GM23338 (cell line): ENCODE measurements around the gene PITPNC1. TPM values are rescaled to one million over a fixed set of nuclear protein-coding genes. Genes with fewer than 3 reads are reported as not detected.
A peak's percentile ranks its signal among the peaks of the same experiment; 100 is the strongest.

ENCODE experiments used
- ATAC-seq: fragments of 200-7000 bp; cut with Tn5 transposase; 3 replicates; pipeline ENCODE4 v1.9.1; 2020
- DNase-seq: peaks from one replicate; pipeline ENCODE4 v3.0.0-alpha.2; 2015; ENCODE audit warnings: low spot score
- H2AFZ ChIP-seq: fragments of 200-600 bp; sonication (generic); 2 replicates; pipeline ENCODE4 v1.8.0; 2016; ENCODE audit warnings: antibody characterized with exemption, mild to moderate bottlenecking, moderate library complexity
- H3F3A ChIP-seq: fragments of 200-600 bp; sonication (generic); replicated peaks from 2 replicates; pipeline ENCODE4 v1.8.0; 2017; ENCODE audit warnings: antibody characterized with exemption, mixed run types, low read depth
- H3K27ac ChIP-seq: fragments of 200-600 bp; sonication (generic); 2 replicates; pipeline ENCODE4 v1.6.1; 2016; ENCODE audit warnings: low read depth
- H3K27me3 ChIP-seq: fragments of 200-600 bp; sonication (generic); 2 replicates; pipeline ENCODE4 v1.8.0; 2016; ENCODE audit warnings: mild to moderate bottlenecking, mixed run types, moderate library complexity; ENCODE audit not compliant: insufficient read depth
- H3K36me3 ChIP-seq: fragments of 200-600 bp; sonication (generic); 2 replicates; pipeline ENCODE4 v1.8.0; 2016; ENCODE audit warnings: mild to moderate bottlenecking; ENCODE audit not compliant: insufficient read depth
- H3K4me1 ChIP-seq: fragments of 200-600 bp; sonication (generic); 2 replicates; pipeline ENCODE4 v1.8.0; 2016; ENCODE audit warnings: mild to moderate bottlenecking, moderate library complexity; ENCODE audit not compliant: insufficient read depth
- H3K4me2 ChIP-seq: fragments of 200-600 bp; sonication (generic); 2 replicates; pipeline ENCODE4 v1.7.1; 2017; ENCODE audit warnings: mixed run types
- H3K4me3 ChIP-seq: fragments of 200-600 bp; sonication (generic); 2 replicates; pipeline ENCODE4 v1.6.1; 2016; ENCODE audit warnings: mixed run types
- H3K79me2 ChIP-seq: fragments of 200-600 bp; sonication (generic); replicated peaks from 2 replicates; pipeline ENCODE4 v1.8.0; 2017; ENCODE audit warnings: mild to moderate bottlenecking; ENCODE audit not compliant: insufficient read depth
- H3K9me2 ChIP-seq: fragments of 200-600 bp; sonication (generic); 2 replicates; pipeline ENCODE4 v1.8.0; 2017; ENCODE audit not compliant: insufficient read depth
- H4K20me1 ChIP-seq: fragments of 200-600 bp; sonication (generic); replicated peaks from 2 replicates; pipeline ENCODE4 v1.8.0; 2017; ENCODE audit warnings: mild to moderate bottlenecking; ENCODE audit not compliant: insufficient read depth
- H3K27ac Mint-ChIP-seq: 2 replicates; pipeline ENCODE4 v1.8.0; 2020; ENCODE audit warnings: inconsistent platforms, mild to moderate bottlenecking, moderate library complexity, mixed read lengths
- H3K27me3 Mint-ChIP-seq: 3 replicates; pipeline ENCODE4 v1.8.0; 2022; ENCODE audit warnings: low read depth, mild to moderate bottlenecking, moderate library complexity, mixed read lengths, inconsistent platforms; ENCODE audit not compliant: insufficient read depth, poor library complexity
- H3K36me3 Mint-ChIP-seq: 3 replicates; pipeline ENCODE4 v1.8.0; 2021; ENCODE audit warnings: low read depth, mild to moderate bottlenecking, inconsistent platforms, moderate library complexity, mixed read lengths
- H3K4me1 Mint-ChIP-seq: 3 replicates; pipeline ENCODE4 v1.8.0; 2020; ENCODE audit warnings: mild to moderate bottlenecking, inconsistent platforms, mixed read lengths
- H3K4me3 Mint-ChIP-seq: 3 replicates; pipeline ENCODE4 v1.8.0; 2021; ENCODE audit warnings: moderate library complexity, mild to moderate bottlenecking, inconsistent platforms, mixed read lengths
- H3K9me3 Mint-ChIP-seq: 3 replicates; pipeline ENCODE4 v1.8.0; 2020; ENCODE audit warnings: moderate library complexity, mild to moderate bottlenecking, inconsistent platforms, mixed read lengths
- CREB1 ChIP-seq: fragments of 250-450 bp; sonication (Bioruptor Pico); IDR thresholded peaks from 2 replicates; pipeline ENCODE4 v1.5.0; 2020; ENCODE audit warnings: low read depth, mild to moderate bottlenecking, moderate library complexity
- ETS1 ChIP-seq: IDR thresholded peaks from 2 replicates; pipeline ENCODE4 v1.6.1; 2016; ENCODE audit warnings: antibody characterized with exemption
- EZH2 ChIP-seq: fragments of 200-600 bp; sonication (generic); IDR thresholded peaks from one replicate; pipeline ENCODE4 v1.8.0; 2017; ENCODE audit warnings: antibody characterized with exemption, mild to moderate bottlenecking, low read depth; ENCODE audit not compliant: unreplicated experiment
- EZH2phosphoT487 ChIP-seq: fragments of 200-600 bp; sonication (generic); IDR thresholded peaks from one replicate; pipeline ENCODE4 v1.8.1; 2018; ENCODE audit warnings: antibody characterized with exemption; ENCODE audit not compliant: unreplicated experiment
- JUNB ChIP-seq: IDR thresholded peaks from one replicate; pipeline ENCODE4 v1.6.1; 2016; ENCODE audit warnings: antibody characterized with exemption; ENCODE audit not compliant: unreplicated experiment
- NANOG ChIP-seq: IDR thresholded peaks from 2 replicates; pipeline ENCODE4 v1.6.1; 2016; ENCODE audit warnings: antibody characterized with exemption, borderline replicate concordance
- POLR2AphosphoS5 ChIP-seq: IDR thresholded peaks from 2 replicates; pipeline ENCODE4 v1.6.1; 2016; ENCODE audit warnings: antibody characterized with exemption, low read depth
- REST ChIP-seq: IDR thresholded peaks from one replicate; pipeline ENCODE4 v1.6.1; 2018; ENCODE audit warnings: antibody characterized with exemption; ENCODE audit not compliant: unreplicated experiment
- STAT1 ChIP-seq: IDR thresholded peaks from one replicate; pipeline ENCODE4 v1.6.1; 2016; ENCODE audit warnings: antibody characterized with exemption; ENCODE audit not compliant: unreplicated experiment
- ZNF114 ChIP-seq: fragments of 250-450 bp; sonication (Bioruptor Pico); IDR thresholded peaks from 2 replicates; pipeline ENCODE4 v1.5.0; 2020; ENCODE audit warnings: mild to moderate bottlenecking, moderate library complexity
- ZNF331 ChIP-seq: fragments of 250-450 bp; sonication (Bioruptor Pico); IDR thresholded peaks from 2 replicates; pipeline ENCODE4 v1.5.0; 2020; ENCODE audit warnings: low read depth, mild to moderate bottlenecking, moderate library complexity
- ZNF462 ChIP-seq: fragments of 250-450 bp; sonication (Bioruptor Pico); IDR thresholded peaks from 2 replicates; pipeline ENCODE4 v1.5.0; 2020; ENCODE audit warnings: mild to moderate bottlenecking, moderate library complexity
- polyA plus RNA-seq: library from polyadenylated mRNA; unstranded; fragments of >200 nt; fragmentation: Nextera tagmentation; extraction: Ambion mirVana; gene quantifications from 2 replicates; pipeline ENCODE4 v1.2.1, GENCODE V29; 2016
- total RNA-seq: library from RNA; depleted of rRNA; stranded (reverse); fragments of >200 nt; shearing (Covaris generic); gene quantifications from 2 replicates; pipeline ENCODE4 v1.2.3, GENCODE V29; 2014
- TF ChIP-seq, protein P1 (sequence below), 2 experiments: fragments of 200-600 bp in 1 of 2; sonication (generic) in 1 of 2; conservative IDR thresholded peaks; 2 replicates each; pipeline versions ENCODE4 v1.5.1 to v1.6.1; 2016 to 2017; ENCODE audit warnings: antibody characterized with exemption in 2 of 2, low read depth in 2 of 2, mild to moderate bottlenecking in 2 of 2, moderate library complexity in 1 of 2

The PITPNC1 gene
- total and polyA plus RNA-seq, 2 experiments from 2014 or later = 23.0 to 32.6 TPM

GRCh38 chr17:67708378-67708777 lies 331.3 kb downstream of the PITPNC1 start:
- H3K36me3 Mint-ChIP-seq = peaks cover 5% of the 10 kb centered on the region; the same call in 1 of the 3 replicates
- H3K27me3 Mint-ChIP-seq = peaks cover 3% of the 10 kb centered on the region
- H3K4me3 Mint-ChIP-seq = no peak overlapping the region
- H3K4me1 Mint-ChIP-seq = peaks cover 14% of the 10 kb centered on the region
- DNase-seq = no peak
- H3K9me3 Mint-ChIP-seq = peaks cover 6% of the 10 kb centered on the region; the same call in 2 of the 3 replicates
- Histone ChIP-seq H3K9me2 (no peaks in the 10 kb centered on the region), H3K4me1 (peaks cover 6% of the 10 kb centered on the region), H4K20me1 (no peaks in the 10 kb centered on the region), H3K27me3 (no peaks in the 10 kb centered on the region), H3F3A (no peaks in the 10 kb centered on the region), H3K27ac (no peak overlapping the region), H3K4me2 (no peak overlapping the region), H2AFZ (peak overlapping the region; percentile 78), H3K79me2 (no peaks in the 10 kb centered on the region), H3K4me3 (no peak overlapping the region), H3K36me3 (no peaks in the 10 kb centered on the region)
- no peak; the same call in 2 of the 3 replicates for ATAC-seq
- TF ChIP-seq JUNB = no peak
- no peak for TF ChIP-seq STAT1
- no peak for TF ChIP-seq REST
- TF ChIP-seq ZNF462 (CRISPR knock-in tag) = no peak
- no peak for TF ChIP-seq ETS1
- no peak for TF ChIP-seq CREB1 (CRISPR knock-in tag)
- TF ChIP-seq NANOG = no peak
- TF ChIP-seq, protein P1, sequence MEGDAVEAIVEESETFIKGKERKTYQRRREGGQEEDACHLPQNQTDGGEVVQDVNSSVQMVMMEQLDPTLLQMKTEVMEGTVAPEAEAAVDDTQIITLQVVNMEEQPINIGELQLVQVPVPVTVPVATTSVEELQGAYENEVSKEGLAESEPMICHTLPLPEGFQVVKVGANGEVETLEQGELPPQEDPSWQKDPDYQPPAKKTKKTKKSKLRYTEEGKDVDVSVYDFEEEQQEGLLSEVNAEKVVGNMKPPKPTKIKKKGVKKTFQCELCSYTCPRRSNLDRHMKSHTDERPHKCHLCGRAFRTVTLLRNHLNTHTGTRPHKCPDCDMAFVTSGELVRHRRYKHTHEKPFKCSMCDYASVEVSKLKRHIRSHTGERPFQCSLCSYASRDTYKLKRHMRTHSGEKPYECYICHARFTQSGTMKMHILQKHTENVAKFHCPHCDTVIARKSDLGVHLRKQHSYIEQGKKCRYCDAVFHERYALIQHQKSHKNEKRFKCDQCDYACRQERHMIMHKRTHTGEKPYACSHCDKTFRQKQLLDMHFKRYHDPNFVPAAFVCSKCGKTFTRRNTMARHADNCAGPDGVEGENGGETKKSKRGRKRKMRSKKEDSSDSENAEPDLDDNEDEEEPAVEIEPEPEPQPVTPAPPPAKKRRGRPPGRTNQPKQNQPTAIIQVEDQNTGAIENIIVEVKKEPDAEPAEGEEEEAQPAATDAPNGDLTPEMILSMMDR (conservative IDR thresholded peaks at IDR 0.05; ENCODE audit: low read depth in 2 of 2) = no peak
- TF ChIP-seq POLR2AphosphoS5 = no peak
- no peak for TF ChIP-seq ZNF331 (CRISPR knock-in tag)
- no peak for TF ChIP-seq EZH2phosphoT487
- TF ChIP-seq ZNF114 = no peak
- no peak for TF ChIP-seq EZH2
- H3K27ac Mint-ChIP-seq = peak overlapping the region; percentile 29; the same call in 1 of the 2 replicates
